Measurements from ENCODE around the gene SCAF8. TPM values are rescaled to one million over a fixed set of nuclear protein-coding genes. Genes with fewer than 3 reads are reported as not detected.
A peak's percentile ranks its signal among the peaks of the same experiment; 100 is the strongest.

Gene SCAF8
- total and polyA plus RNA-seq, 2 experiments from 2014 or later: 10.3 to 22.3 TPM

- Histone ChIP-seq H3K4me1 (ENCODE audit: insufficient read depth) (peaks cover 15% of the 10 kb centered on the region), H3K9me3 (ENCODE audit: low read depth) (no peaks in the 10 kb centered on the region), H2AFZ (no peak overlapping the region), H3K9me2 (ENCODE audit: insufficient read depth) (no peaks in the 10 kb centered on the region), H3K9ac (no peak overlapping the region), H3K27ac (no peak overlapping the region), H3K4me2 (ENCODE audit: unreplicated experiment) (no peak overlapping the region), H3K27me3 (replicated peaks; ENCODE audit: insufficient read depth) (no peaks in the 10 kb centered on the region), H3F3A (ENCODE audit: insufficient read depth) (0 out of 2 replicates have a peak, but pooled peaks cover 8% of the 10 kb centered on the region), H3K79me2 (ENCODE audit: insufficient read depth) (peaks cover 100% of the 10 kb centered on the region), H3K4me3 (no peak overlapping the region), H4K20me1 (ENCODE audit: insufficient read depth) (peaks cover 62% of the 10 kb centered on the region), H3K36me3 (ENCODE audit: low read depth) (no peaks in the 10 kb centered on the region)
- no peak for DNase-seq
- TF ChIP-seq EZH2phosphoT487 (IDR thresholded peaks at IDR 0.05; ENCODE audit: insufficient read depth, low read depth): no peak
- no peak for TF ChIP-seq EZH2 (IDR thresholded peaks at IDR 0.05; ENCODE audit: insufficient read depth, poor library complexity, severe bottlenecking)
- in situ Hi-C loops (cut with MboI): no loop called here
- WGBS, 2 experiments (ENCODE audit: low coverage in 1 of 2, low lambda C conversion rate in 2 of 2, missing lambda C conversion rate in 2 of 2): 98% methylated on average over 13 of the region's 13 CpGs
Observed at GRCh38 chr6:154751011-154751800, 18.0 kb downstream of the SCAF8 start.

DNA sequence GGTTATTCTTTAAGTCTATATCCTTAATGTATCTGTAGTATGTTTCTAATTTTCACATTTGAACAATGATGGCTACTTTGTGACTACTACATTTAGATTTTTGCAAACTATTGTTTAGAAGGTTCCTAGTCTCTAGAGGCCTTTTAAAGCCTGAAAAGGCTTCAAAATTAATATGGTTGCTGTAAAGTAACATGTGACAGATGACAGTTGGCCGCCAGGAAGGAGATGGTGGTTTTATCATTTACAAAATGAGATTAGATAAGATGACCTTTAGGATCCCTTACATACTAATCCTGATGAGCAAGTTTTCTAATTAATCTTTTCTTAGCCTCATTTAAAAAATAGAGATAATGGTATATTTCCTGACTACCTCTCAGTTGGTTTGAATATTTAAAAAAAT lies 18.8 kb downstream of the SCAF8 start:
- H4K20me1 ChIP-seq (ENCODE audit: insufficient read depth): peaks cover 53% of the 10 kb centered on the region
- no peaks in the 10 kb centered on the region for H3K9me3 ChIP-seq (ENCODE audit: low read depth)
- peaks cover 15% of the 10 kb centered on the region for H3K4me1 ChIP-seq (ENCODE audit: insufficient read depth)
- H3K4me3 ChIP-seq: no peak overlapping the region
- no peaks in the 10 kb centered on the region for H3K36me3 ChIP-seq (ENCODE audit: low read depth)
- no peak for TF ChIP-seq EZH2 (IDR thresholded peaks at IDR 0.05; ENCODE audit: insufficient read depth, poor library complexity, severe bottlenecking)
- TF ChIP-seq EZH2phosphoT487 (IDR thresholded peaks at IDR 0.05; ENCODE audit: insufficient read depth, low read depth): no peak
- H3K27ac ChIP-seq: no peak overlapping the region
- H3F3A ChIP-seq (ENCODE audit: insufficient read depth): 0 out of 2 replicates have a peak, but pooled peaks cover 8% of the 10 kb centered on the region
- H3K9ac ChIP-seq: no peak overlapping the region
- no peak overlapping the region for H3K4me2 ChIP-seq (ENCODE audit: unreplicated experiment)
- 100% methylated on average over 1 of the region's 1 CpG for WGBS, 2 experiments (ENCODE audit: low coverage in 1 of 2, low lambda C conversion rate in 2 of 2, missing lambda C conversion rate in 2 of 2)
- no peaks in the 10 kb centered on the region for H3K9me2 ChIP-seq (ENCODE audit: insufficient read depth)
- H3K79me2 ChIP-seq (ENCODE audit: insufficient read depth): peaks cover 100% of the 10 kb centered on the region
- no peak overlapping the region for H2AFZ ChIP-seq
- H3K27me3 ChIP-seq (replicated peaks; ENCODE audit: insufficient read depth): no peaks in the 10 kb centered on the region
- no peak for DNase-seq
- in situ Hi-C loops (cut with MboI): no loop called here

GRCh38 chr6:154754152-154754551 lies 20.9 kb downstream of the SCAF8 start:
- Histone ChIP-seq H3K79me2 (ENCODE audit: insufficient read depth) (peaks cover 100% of the 10 kb centered on the region), H3K4me2 (ENCODE audit: unreplicated experiment) (no peak overlapping the region), H3K27ac (peak overlapping the region; percentile 26), H3K27me3 (replicated peaks; ENCODE audit: insufficient read depth) (no peaks in the 10 kb centered on the region), H3K36me3 (ENCODE audit: low read depth) (no peaks in the 10 kb centered on the region), H3K9ac (no peak overlapping the region; the same call in 1 of the 2 replicates), H3K4me3 (no peak overlapping the region), H3K9me2 (ENCODE audit: insufficient read depth) (no peaks in the 10 kb centered on the region), H3F3A (ENCODE audit: insufficient read depth) (0 out of 2 replicates have a peak, but pooled peaks cover 8% of the 10 kb centered on the region), H3K4me1 (ENCODE audit: insufficient read depth) (peaks cover 11% of the 10 kb centered on the region; the same call in 1 of the 2 replicates), H2AFZ (no peak overlapping the region), H4K20me1 (ENCODE audit: insufficient read depth) (peaks cover 33% of the 10 kb centered on the region), H3K9me3 (ENCODE audit: low read depth) (no peaks in the 10 kb centered on the region)
- in situ Hi-C loops (cut with MboI): no loop called here
- WGBS, 2 experiments (ENCODE audit: low coverage in 1 of 2, low lambda C conversion rate in 2 of 2, missing lambda C conversion rate in 2 of 2): 50% methylated on average over 4 of the region's 4 CpGs
- no peak for TF ChIP-seq EZH2 (IDR thresholded peaks at IDR 0.05; ENCODE audit: insufficient read depth, poor library complexity, severe bottlenecking)
- TF ChIP-seq EZH2phosphoT487 (IDR thresholded peaks at IDR 0.05; ENCODE audit: insufficient read depth, low read depth): no peak
- peak; percentile 52 for DNase-seq

DNA sequence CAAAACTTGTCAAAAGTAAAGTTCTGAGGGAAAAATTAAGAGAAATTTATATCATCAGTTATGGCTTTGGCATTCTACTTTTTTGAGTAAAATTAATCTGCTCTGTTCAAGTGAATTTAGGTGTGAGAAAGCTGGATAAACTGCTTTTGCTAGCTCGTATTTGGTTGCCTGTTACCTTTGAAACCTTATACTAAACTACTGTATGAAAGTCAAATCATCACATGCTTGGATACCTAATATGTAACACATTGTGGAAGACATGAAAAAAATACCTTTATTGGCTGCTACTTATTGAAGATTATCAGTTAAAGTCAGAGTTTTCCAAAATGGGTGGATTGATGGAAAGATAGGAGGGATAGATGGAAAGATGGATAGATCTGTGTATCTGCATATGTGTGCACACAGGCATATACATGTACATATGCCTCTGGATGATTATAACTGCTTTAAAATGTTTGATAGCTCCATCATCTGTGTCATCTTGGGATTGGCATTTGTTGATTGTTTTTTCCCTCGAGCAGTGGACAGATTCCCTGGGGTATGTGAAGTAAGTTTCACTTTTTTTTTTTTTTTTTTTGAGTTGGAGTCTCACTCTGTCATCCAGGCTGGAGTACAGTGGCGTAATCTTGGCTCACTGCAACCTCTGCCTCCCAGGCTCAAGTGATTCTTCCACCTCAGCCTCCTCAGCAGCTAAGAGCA lies 24.3 kb downstream of the SCAF8 start:
- Histone ChIP-seq H2AFZ (no peak overlapping the region), H3K9me2 (ENCODE audit: insufficient read depth) (no peaks in the 10 kb centered on the region), H3K4me1 (ENCODE audit: insufficient read depth) (peaks cover 11% of the 10 kb centered on the region; the same call in 1 of the 2 replicates), H3K27ac (no peak overlapping the region), H3K4me2 (ENCODE audit: unreplicated experiment) (no peak overlapping the region), H4K20me1 (ENCODE audit: insufficient read depth) (peaks cover 16% of the 10 kb centered on the region), H3K9ac (no peak overlapping the region), H3F3A (ENCODE audit: insufficient read depth) (0 out of 2 replicates have a peak, but pooled peaks cover 8% of the 10 kb centered on the region), H3K9me3 (ENCODE audit: low read depth) (no peaks in the 10 kb centered on the region), H3K36me3 (ENCODE audit: low read depth) (no peaks in the 10 kb centered on the region), H3K4me3 (no peak overlapping the region), H3K79me2 (ENCODE audit: insufficient read depth) (peaks cover 100% of the 10 kb centered on the region), H3K27me3 (replicated peaks; ENCODE audit: insufficient read depth) (no peaks in the 10 kb centered on the region)
- WGBS, 2 experiments (ENCODE audit: low coverage in 1 of 2, low lambda C conversion rate in 2 of 2, missing lambda C conversion rate in 2 of 2): 41 to 46% methylated on average over 3 of the region's 3 CpGs
- TF ChIP-seq EZH2phosphoT487 (IDR thresholded peaks at IDR 0.05; ENCODE audit: insufficient read depth, low read depth) (no peak), EZH2 (IDR thresholded peaks at IDR 0.05; ENCODE audit: insufficient read depth, poor library complexity, severe bottlenecking) (no peak)
- in situ Hi-C loops (cut with MboI): no loop called here
- DNase-seq: no peak
